ENCODE results near the gene GPBAR1.
"Not testable (repeated sequence)": the region's sequence is repeated elsewhere in the genome, so short reads cannot be mapped to it uniquely, and the experiment has no call there.

GPBAR1 gene

DNA sequence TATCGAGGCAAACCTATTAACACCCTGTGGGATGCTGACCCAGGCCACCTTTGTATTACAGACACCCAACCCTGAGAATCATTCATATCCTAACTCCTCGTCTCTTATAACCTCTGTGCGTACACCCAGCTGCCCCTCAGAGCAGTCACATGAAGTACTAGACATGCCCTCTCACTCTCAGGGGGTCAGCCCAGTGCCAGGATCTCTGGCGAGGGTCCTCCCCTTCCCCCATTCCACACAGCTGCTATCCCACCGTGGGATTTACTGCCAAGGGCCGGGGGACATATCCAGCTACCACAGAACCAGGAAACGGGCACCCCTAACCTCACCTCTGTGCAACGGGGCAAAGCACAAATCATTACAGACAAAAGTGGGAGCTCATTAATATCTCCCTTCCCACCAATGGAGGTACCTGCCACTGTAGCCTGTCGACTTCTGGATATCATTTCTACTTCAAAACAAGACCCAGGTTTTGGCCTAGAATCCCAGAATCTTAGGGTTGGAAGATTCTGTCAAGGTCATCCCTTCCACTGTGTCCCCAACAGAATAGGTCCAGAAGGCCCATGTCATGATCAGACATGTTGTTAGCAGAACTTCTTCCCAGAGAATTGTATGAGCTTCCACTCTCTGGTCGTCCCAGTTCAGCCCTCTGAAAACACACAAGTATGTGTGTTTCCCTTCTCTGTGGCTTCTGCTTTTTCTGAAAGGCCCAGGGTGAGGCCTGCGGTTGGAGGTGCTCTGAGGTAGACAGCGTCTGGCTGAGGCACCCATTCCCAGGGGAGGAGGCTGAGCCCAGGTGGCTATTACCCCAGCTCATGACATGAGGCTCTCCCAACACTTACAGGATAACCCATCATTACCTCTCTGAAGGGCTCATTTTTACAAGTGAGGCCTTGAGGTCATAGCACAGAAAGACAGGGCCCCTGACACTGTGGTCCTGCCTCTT, 29.8 kb downstream of the GPBAR1 start:
- DNase-seq = no peak

DNA sequence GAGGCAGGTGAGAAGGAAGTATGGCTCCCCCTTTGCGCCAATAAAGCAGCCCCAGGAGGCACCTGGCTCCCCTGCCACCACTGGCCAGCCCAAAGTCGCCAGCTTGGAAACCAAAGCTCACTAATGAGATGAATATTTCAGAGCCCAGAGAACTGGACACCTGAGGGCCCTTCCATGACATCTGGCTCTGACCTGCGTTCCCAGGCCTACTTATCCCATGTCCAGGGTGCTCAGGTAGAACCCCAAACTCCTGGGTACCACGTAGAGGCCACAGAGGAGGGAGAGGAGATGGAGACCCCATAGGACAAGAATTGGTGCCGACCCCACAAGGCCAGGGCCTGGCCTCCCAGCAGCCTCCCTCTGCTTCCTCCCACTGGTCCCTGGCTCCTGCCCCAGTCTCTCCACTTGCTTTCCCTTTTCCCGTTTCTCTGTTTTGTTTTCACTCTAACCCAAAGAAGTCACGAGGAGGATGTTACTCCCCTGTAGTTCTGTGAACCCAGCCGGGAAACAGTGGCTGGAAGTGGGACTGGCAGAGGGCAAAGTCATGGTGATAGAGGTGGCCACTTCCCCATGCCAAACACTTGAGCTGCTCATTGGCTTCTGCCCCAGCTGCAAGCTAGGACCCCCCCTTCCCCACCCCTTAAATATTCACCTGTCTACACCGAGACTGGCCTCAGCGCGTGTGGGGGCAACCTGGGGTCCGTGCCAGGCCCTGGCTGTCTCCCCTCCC, 30.7 kb downstream of the GPBAR1 start:
- no peak for DNase-seq

DNA sequence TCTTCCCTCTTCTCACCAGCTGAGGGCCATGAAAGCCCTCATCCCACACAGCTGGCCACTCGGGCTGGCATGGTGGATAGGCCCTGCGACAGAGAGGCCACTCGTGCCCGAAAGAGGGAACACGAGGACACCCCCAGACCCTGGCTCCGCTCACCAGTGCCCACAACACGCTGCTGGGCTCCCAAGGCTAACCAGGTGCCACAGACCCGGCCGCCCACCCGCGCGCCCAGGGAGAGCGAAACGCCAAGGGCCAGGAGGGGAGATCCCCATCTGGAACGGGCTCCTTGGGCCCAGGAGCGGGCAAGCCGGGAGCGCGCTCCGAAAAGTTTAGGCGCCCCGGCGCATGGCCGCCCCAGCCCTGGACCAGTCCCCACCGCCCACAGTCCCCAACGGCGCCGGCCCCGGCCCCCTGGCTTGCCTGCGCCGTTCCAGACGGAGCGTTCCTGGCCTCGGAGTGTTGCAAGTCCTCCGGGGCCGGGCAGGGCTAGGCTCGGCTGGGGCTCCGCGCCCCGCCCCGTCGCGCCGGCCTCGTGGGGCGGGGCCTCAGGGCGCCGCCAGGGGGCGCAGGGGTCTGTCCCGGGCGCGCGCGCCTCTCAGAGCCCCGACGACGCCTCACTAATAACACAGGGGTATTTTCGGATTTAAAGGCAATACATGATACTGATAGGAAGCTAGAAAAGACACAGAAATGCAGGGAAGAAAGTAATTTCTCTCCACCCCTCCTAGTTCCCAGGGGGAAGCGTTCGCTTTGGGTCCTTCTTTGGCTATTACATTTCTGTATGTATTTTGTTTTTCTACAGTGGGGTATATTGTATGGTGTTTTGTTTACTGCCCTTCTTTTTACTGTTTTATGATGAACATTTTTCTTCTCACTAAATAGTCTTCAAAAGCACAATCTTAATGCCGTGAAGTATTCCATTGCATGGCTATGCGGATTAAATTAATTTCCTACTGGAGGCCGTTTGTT, 31.5 kb downstream of the GPBAR1 start, which contains the start of gene TMBIM1:
TSS of gene TMBIM1 (minus strand) at position 456 of the 967 bp plus-strand sequence. CDS start 10,362 bp downstream, outside the sequence.
- DNase-seq = no peak

DNA sequence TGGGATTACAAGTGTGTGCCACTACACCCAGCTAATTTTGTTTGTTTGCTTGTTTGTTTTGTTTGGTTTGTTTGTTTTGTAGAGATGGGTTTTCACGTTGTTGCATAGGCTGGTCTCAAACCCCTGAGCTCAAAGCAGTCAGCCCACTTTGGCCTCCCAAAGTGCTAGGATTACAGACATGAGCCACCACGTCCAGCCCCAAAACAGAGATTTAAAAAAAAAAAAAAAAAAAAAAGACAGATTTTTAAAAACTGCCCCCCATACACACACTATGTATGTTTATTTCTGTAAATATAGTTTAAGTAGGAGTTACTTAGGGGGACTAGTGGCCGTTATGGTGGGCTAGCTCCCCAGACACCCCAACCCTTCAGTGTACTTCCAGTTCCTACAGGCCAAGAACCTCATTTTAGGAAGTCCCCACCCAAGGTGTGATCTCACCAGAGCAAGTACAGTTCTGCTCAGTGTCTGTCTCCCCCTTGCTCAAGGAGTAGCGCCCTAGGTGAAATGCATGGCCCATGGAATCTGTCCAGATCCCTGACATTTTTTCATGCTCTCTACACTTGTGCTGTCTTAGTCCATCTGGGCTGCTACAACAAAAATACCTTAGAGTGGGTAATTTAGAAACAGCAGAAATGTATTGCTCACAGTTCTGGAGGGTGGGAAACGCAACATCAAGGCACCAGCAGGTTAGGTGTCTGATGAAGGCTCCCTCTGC, 33.1 kb downstream of the GPBAR1 start:
- DNase-seq = no peak

DNA sequence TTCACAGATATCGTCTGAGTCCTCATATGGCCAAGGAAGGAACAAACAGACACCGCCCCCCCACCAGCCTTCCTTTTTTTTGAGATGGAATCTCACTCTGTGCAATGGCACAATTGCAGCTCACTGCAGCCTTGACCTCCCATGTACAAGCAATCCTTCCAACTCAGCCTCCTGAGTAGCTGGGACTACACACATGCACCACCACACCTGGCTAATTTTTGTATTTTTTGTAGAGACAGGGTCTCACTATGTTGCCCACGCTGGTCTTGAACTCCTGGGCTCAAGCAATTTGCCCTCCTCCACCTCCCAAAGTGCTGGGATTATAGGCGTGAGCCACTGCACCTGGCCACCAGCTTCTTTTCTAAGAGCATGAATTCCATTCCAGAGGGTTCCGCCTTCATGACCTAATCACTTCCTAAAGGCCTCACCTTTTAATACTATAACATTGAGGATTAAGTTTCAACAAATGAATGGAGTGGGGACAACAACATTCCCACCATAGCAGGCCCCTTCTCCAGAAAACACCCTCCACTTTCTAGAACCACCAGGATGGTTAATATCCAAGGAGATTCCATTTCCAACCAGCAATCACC, 33.7 kb downstream of the GPBAR1 start:
- DNase-seq = no peak

DNA sequence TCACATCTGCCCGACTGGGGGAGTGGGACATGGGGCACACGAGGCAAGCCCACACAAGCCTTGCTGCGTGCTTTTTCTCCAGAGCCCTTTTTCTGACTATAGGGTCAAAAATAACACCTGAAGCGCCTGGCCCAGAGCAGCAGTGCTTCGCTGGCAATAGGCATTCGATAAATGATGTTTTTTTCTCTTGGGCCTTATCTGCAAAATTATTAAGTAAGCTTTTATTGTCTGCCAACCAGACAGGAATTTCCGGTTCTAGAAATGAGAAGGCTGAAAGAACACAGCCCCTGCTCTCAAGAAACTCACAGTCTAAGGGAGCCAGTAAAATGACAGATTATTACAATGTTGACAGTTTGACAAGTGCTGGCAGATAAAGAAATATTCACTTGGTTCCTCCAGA, 34.2 kb downstream of the GPBAR1 start:
- no peak for DNase-seq

DNA sequence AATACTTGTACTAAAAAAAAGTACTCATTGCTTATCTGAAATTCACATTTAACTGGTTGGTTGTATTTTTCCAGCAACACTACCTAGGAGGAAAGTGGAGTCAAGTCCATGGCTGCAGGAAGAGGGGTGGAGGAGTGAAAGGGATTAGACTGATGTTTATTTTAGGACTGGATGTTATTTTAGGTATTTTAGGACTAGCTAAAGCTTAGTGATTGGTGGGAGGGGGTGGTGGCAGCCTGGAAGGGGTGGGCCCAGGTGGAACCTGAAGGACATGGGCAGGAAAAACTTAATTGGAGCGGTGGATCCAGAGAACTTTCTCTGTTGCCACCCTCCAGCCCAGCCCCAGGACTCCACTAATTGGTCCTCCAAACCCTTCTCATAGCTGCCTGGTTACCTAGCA, 35.4 kb downstream of the GPBAR1 start:
- DNase-seq = no peak

DNA sequence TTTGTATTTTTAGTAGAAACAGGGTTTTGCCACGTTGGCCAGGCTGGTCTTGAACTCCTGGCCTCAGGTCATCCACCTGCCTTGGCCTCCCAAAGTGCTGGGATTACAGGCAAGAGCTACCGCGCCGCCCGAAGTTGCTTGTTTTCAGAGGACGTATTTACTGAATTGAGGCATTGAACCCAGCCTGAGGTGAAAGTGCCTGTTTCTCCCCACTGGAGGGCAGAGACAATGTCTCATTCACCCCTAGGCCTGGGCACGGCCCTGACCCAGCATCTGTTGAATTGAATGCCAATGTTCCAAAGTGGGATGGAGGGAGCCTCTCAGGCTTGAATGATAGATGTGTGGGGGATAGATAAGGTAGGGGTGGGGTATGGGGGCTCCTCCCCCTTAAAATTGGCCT, 36.0 kb downstream of the GPBAR1 start:
- DNase-seq = no peak

DNA sequence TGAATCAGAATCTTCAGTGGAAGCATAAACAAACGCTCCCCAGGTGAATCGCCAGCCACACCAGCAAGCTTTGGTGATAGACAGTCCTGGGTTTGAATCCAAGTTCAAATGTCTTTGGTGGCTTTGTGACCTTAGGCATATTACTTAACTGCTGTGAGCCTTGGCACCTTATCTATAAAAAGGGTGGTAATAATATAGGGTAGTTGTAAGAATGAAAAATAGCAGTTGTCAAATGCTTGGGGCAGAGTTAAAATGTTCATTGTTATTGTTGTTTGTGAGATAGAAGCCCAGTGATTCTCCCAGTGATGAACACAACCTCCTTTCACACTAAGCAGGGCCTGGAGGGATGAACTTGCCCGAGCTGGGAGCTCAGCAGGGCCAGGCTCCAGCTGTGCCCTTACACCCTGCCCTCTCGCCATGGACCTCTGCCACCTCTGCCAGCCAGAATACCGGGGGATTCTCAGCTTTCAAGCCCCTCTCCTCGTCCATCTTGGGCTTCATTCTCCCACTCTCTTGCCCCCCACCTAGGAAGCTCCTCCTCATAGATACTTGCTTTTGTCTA, 37.6 kb downstream of the GPBAR1 start:
- no peak for DNase-seq

DNA sequence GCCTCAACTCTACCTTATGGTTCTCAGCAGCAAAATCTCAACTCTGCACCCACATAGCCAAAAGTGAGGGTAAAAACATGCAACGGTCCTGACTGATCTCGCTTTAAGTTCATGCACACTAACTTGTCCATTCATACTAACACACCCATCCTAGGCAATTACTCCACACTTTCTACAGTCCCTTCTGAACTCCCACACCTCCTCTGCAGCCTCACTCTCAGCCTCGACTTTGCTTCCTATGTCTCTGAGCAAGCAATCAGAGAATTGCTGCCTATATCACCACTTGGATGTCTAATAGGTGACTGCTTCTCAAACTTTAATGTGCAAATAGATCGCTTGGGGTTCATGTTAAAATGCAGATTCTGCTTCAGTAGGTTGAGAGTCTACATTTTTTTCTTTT, 39.3 kb downstream of the GPBAR1 start:
- DNase-seq = no peak

DNA sequence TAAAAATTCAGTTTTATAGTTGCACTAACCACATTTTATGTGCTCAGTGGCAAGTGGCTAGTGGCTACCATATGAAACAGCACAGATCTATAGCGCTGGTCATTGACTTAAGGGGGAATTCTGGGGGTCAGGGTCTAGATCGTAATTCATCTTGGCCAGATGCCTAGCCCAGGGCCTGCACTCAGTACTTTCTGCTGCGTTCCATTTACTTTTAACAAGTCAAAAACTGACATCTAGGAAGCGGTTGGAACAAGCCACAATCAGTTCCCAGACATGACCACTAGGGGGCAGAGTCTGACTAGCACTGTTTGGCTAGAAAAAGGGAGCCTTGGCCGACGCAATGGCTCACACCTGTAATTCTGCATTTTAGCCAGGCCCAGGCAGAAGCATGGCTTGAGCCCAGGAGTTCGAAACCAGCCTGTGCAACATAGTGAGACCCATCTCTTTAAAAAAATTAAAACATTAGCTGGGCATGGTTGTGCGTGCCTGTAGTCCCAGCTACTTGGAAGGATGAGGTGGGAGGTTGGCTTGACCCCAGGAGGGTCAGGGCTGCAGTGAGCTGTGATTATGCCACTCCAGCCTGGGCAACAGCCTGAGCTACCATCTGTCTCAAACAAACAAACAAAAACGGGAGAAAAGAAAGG, 40.5 kb downstream of the GPBAR1 start:
- DNase-seq = peak; percentile 65

DNA sequence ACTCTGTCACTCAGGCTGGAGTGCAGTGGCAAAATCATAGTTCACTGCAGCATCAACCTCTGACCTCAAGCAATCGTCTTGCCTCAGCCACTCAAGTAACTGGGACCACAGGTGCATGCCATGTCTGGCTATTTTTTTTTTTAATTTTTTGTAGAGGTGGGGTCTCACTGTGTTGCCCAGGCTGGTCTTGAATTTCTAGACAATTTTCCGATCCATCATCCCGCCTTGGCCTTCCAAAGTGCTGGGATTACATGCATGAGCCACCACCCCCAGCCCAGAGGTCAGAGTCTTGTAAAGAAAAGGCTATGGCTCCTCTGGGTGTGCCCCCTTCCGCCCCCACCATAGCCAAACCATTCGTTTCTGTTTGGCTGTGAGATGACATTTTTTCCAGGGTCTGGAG, 44.6 kb downstream of the GPBAR1 start:
- DNase-seq = no peak

DNA sequence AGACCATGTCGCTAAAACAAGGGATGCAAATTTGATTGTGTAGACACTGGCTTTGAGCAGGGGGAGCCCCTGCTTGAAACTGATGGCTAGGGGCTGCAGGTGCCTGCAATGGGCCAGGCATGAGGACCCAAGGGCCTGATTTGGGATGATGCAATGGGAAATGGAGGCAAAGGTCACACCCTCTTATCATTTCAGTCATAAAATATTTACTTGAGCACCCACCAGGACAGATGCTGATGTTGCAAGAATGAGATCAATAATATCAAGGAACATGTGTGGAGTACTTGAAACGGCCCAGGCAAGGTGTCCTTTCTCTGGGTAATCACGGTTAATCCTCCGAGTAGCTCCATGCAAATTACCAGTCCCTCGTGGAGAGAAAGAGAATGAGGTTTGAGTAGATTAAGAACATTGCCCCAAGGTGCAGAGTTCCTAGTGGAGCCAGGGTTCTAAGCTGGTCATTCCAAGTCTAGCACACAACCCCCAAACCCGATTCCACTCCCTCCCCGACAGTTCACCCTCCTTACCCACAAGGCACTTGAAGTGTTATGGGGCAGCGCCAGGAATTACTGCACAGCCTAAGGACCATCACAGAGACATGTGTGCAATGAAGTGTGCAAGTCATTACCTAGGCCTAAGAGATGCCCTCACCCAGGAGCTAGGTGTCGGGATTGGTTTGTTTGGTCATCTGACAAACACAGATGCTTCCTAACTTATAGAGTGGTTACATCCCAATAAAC, 45.5 kb downstream of the GPBAR1 start:
- DNase-seq = no peak

DNA sequence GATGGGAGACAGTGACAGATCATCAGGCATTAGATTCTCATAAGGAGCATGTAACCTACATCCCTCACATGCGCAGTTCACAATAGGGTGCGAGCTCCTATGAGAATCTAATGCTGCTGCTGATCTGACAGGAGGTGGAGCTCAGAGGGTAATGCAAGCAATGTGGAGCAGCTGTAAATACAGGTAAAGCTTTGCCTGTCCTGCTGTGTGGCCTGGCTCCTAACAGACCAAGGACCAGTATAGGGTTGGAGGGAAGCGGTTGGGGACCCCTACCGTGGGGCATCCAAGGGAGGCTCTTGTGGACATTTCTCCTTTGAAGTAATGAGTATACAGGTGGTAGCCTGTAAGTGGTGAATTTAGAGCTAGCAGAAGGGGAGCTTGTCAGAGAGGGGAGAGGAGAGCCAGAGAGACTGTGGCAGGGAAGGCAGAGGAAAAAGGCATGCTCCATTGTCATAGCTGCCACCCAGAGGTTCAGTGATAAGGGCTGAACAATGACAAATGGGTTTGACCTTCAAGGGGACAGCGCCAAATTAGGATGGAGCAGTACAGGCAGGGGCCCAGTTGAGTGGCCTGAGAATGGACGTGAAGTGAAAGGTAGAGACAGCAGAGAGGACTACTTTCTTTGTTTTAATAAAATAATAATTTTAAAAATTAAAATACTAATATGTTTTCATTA, 46.7 kb downstream of the GPBAR1 start:
- DNase-seq = no peak

DNA sequence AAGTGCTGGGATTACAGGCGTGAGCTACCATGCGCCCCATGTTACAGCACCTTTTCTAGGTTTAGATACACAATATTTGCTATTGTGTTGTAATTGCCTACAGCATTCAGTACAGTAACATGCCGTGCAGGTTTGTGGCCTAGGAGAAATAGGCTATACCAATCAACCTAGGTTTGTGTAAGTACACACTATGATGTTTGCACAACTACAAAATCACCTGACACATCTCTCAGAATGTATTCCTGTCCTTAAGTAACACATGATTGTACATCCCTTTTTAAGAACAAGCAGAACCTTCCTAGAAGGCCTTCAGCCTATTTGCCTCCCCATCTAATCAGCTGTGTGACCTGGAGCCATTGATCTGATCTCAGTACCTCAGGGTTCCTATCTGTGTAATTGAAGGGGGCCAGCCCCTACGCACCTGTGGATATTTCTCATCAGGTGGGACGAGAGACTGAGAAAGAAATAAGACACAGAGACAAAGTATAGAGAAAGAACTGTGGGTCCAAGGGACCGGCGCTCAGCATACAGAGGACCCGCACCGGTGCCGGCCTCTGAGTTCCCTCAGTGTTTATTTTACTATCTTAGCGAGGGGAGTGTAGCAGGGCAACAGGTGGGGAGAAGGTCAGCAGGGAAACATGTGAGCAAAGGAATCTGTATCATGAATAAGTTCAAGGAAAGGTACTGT, 50.2 kb downstream of the GPBAR1 start:
- no peak for DNase-seq

DNA sequence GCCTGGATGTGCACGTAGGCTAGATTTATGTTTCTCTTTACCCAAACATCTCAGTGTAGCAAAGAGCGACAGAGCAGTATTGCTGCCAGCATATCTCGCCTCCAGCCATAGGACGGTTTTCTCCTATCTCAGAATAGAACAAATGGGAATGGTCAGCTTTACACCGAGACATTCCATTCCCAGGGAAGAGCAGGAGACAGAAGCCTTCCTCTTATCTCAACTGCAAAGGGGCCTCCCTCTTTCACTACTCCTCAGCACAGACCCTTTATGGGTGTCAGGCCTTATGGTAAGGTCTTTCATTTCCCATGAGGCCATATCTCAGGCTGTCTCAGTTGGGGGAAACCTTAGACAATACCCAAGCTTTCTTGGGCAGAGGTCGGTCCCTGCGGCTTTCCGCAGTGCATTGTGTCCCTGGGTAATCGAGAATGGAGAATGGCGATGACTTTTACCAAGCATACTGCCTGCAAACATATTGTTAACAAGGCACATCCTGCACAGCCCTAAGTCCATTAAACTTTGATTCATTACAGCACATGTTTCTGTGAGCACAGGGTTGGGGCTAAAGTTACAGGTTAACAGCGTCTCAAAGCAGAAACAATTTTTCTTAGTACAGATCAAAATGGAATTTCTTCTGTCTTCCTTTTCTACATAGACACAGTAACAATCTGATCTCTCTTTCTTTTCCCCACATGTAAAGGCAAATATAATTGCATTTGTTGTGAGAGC, 50.9 kb downstream of the GPBAR1 start:
- DNase-seq = not testable (repeated sequence)

DNA sequence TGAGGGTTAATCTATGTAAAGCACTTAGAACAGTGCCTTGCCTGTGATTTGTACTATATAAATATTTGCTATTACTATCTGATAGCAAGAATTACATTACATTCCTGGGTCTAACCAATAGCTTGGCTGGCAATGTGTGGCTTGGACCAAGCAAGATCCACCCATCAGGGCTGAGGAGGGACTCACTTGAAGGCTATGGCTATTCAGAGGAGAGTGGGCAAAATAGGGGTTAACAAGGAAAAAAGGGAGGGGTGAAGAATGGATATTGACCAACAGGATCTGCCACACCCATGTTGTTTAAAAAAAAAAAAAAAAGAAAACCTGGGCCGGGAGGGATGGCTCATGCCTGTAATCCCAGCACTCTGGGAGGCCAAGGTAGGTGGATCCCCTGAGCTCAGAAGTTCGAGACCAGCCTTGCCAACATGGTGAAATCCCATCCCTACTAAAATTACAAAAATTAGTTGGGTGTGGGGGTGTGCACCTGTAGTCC, 51.5 kb downstream of the GPBAR1 start:
- DNase-seq = no peak

DNA sequence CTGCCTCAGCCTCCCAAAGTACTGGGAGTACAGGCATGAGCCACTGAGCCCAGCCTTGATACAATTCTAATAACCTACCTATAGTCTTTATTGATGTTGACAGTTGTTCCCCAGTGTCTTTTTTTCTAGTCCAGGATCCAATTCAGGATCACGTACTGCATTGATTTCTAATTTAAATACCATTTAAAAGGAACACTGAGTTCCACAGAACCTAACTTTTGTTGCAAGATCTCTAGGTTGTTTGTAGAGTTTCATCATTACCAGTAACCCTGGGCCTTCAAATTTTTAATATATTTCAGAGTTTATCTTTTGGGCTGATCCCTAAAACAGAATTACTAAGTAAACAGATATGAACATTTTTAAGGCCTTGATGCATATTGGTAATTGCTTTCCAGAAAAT, 52.5 kb downstream of the GPBAR1 start:
- DNase-seq = no peak
